ENCODE measurements around the gene AMACR.

AMACR gene

GRCh38 chr5:33937707-33938506 lies 69.9 kb downstream of the AMACR start:
- Mint-ChIP-seq H3K9me3 (no peaks in the 10 kb centered on the region), H3K36me3 (ENCODE audit: insufficient read depth) (no peaks in the 10 kb centered on the region), H3K27me3 (peaks cover 64% of the 10 kb centered on the region), H3K4me1 (no peaks in the 10 kb centered on the region), H3K4me3 (no peak overlapping the region), H3K27ac (ENCODE audit: low read depth) (no peak overlapping the region)
- ATAC-seq (replicated peaks; ENCODE audit: extremely low read depth, poor library complexity, severe bottlenecking): no peak
- no peak for DNase-seq (ENCODE audit: low spot score in 2 of 2)

- H3K36me3 Mint-ChIP-seq (ENCODE audit: insufficient read depth): no peaks in the 10 kb centered on the region
Observed at GRCh38 chr5:33937017-33937706, 70.7 kb downstream of the AMACR start.

DNA sequence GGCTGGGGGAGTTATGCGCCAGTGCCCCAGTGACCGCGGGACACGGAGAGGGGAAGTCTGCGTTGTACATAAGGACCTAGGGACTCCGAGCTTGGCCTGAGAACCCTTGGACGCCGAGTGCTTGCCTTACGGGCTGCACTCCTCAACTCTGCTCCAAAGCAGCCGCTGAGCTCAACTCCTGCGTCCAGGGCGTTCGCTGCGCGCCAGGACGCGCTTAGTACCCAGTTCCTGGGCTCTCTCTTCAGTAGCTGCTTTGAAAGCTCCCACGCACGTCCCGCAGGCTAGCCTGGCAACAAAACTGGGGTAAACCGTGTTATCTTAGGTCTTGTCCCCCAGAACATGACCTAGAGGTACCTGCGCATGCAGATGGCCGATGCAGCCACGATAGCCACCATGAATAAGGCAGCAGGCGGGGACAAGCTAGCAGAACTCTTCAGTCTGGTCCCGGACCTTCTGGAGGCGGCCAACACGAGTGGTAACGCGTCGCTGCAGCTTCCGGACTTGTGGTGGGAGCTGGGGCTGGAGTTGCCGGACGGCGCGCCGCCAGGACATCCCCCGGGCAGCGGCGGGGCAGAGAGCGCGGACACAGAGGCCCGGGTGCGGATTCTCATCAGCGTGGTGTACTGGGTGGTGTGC lies 71.4 kb downstream of the AMACR start, which contains the start of gene RXFP3:
Gene RXFP3, plus strand, starts transcription at position 6 of the 636 bp plus-strand sequence. Its CDS starts 355 bp downstream, at position 361.
- Mint-ChIP-seq H3K36me3 (ENCODE audit: insufficient read depth) (no peaks in the 10 kb centered on the region), H3K27ac (ENCODE audit: low read depth) (no peak within 1 kb of the TSS), H3K9me3 (no peaks in the 10 kb centered on the region), H3K27me3 (peaks cover 62% of the 10 kb centered on the region), H3K4me1 (no peaks in the 10 kb centered on the region), H3K4me3 (no peak within 1 kb of the TSS)
- ATAC-seq (replicated peaks; ENCODE audit: extremely low read depth, poor library complexity, severe bottlenecking) (no peak), DNase-seq (ENCODE audit: low spot score in 2 of 2) (no peak)

More at GRCh38 chr5:33937017-33937706, 70.7 kb downstream of the AMACR start:
- ATAC-seq (replicated peaks; ENCODE audit: extremely low read depth, poor library complexity, severe bottlenecking) (no peak), DNase-seq (ENCODE audit: low spot score in 2 of 2) (no peak)
- peaks cover 62% of the 10 kb centered on the region for H3K27me3 Mint-ChIP-seq
- H3K9me3 Mint-ChIP-seq: no peaks in the 10 kb centered on the region
- H3K4me3 Mint-ChIP-seq: no peak overlapping the region
- H3K4me1 Mint-ChIP-seq: no peaks in the 10 kb centered on the region
- no peak overlapping the region for H3K27ac Mint-ChIP-seq (ENCODE audit: low read depth)

Data from central memory CD8-positive, alpha-beta T cell (primary cell).